ENCODE results near the gene ABHD10.

ABHD10 gene

DNA sequence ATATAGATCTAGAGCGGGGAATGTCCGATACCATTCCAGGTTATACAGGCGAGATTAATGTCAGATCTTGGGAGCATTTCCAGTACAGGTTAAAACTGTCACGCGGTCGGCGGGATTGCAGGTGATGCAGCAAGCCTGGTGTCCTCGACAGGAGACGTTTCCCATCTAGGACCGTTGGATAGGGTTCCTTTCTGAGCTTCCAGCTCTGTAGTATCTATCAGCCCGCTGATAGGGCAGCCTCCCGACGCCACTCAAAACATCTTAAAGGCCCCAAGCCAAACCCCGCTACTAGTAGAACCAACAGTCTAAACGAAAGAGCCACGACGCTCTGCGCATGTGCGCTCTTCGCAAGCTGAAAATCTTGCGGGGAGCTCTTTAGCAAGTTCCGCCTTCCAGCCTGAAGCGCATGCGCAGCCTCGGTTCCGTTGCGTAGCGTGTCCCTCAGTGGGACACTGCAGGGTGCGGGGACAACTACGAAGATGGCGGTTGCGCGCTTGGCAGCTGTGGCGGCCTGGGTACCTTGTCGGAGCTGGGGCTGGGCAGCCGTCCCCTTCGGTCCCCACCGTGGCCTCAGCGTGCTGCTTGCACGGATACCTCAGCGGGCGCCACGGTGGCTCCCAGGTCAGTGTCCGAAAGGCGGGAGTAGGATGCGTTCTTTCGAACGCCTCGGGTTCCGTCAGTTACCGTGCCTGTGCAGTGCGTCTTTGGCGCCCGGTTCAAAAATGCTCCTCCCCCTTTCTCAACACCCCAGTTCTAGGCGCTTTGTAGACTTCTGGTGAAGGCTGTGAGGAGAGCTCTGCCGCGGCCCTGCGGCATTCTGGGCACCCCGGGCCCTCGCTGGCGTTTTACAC is at the start of gene ABHD10:
Gene ABHD10, plus strand, starts transcription at position 444 of the 851 bp plus-strand sequence. Its CDS starts 36 bp downstream, at position 480.
- peak; percentile 91 to 92 for DNase-seq (ENCODE audit: low read depth in 1 of 2, low spot score in 1 of 2)

DNA sequence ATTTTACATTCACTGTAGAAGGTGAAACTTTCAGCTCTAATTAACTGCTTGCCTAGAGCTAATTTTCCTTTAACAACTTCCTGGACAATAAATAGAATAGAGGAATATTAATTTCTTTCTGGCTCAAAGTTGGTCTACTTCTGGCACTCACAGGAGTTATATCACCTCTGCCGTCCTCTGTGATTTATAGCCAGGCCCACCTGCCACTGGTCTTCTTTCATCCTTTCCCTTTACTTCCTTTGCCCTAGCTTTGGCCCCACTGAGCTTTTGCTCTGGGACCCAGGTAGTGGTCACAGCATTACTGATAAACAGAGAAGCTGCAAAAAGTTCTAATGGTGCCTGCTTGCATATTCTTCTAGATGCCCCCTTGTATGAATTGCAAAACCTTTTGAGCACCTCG is 49.3 kb upstream of the ABHD10 start:
- DNase-seq (ENCODE audit: low read depth in 1 of 2, low spot score in 1 of 2): no peak

DNA sequence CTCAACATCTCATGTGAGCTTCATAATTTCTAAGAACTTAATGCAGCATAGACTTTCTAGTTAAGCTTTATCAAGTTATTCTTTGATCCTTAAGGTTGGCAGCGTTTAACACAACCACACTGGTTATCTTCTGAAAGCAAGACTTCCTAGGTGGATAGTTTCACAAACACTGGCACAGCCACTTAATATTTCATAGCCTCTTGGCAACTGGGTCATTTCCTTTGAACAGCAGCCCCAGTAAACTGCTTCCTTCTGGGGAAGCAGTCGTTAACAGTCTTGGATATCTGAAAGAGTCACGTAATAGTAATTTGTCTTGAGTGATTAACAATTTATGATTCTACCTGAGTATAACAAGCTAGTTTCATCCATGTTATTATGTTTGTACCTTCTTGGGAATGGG is 45.9 kb upstream of the ABHD10 start:
- DNase-seq (ENCODE audit: low read depth in 1 of 2, low spot score in 1 of 2): no peak

DNA sequence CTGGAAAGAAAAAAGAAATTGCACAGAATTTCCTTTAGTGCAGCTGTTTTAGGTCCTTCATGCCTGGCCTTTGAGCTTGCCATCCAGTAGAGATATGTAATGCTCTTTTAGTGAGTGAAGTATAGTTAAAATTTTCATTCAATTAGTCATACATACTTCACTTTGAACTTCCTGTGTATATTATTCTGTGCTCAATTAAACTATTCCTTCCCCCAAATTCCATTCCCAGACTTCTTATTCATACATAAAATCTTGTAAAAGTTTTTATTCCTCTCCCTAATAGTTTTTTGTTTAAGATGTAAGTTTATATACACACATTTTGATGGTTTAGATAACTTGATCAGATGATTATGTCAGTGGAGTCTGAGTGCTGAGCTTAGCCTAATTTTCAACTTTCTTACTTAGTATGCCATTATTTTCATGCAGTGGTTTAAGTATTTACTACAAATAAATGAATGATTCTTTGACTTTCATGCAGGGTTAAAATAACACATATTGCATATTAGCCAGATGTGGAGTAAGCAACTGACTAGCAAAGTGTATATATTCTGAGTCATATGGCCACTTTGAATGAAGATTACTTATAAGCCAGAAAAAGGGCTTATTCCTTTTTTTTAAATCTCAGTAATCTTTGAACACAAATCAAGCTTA is 42.5 kb upstream of the ABHD10 start:
- DNase-seq (ENCODE audit: low read depth in 1 of 2, low spot score in 1 of 2): no peak

DNA sequence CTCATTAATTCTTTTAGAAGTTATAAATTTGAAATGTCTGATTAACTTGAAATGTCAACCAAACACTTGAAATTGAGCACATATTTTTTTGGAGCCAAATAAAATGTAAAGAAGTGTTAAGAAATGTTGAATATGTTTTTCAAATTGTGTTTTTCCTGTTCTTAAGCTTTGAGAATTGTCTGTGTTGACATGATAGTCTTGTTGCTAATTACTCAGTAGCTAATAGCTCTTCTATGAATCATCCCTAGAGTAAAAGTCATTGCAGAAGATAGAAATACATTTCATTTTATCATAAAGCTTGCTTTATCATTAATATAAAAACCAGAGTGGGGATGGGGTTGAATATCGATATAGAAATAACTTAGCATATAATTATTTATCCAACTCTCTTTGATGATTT is 41.9 kb upstream of the ABHD10 start:
- no peak for DNase-seq (ENCODE audit: low read depth in 1 of 2, low spot score in 1 of 2)

DNA sequence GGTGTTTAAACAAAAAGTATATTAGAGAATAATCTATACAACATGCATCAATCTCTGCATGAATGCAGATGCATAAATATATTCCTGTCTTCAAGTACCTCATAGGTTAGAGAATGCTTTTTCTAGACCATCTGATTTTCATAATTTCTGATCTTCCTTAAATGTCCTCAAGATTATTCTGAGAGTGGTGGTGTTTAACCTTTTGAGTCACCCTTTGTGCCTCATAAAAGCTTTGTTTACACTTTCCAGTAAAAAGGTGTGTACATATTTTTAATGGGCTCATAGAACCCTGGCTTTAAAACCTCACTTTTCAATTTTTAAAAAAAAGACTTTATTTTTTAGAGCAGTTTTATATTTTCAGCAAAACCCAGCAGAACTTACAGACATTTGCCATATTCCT is 41.0 kb upstream of the ABHD10 start:
- no peak for DNase-seq (ENCODE audit: low read depth in 1 of 2, low spot score in 1 of 2)

DNA sequence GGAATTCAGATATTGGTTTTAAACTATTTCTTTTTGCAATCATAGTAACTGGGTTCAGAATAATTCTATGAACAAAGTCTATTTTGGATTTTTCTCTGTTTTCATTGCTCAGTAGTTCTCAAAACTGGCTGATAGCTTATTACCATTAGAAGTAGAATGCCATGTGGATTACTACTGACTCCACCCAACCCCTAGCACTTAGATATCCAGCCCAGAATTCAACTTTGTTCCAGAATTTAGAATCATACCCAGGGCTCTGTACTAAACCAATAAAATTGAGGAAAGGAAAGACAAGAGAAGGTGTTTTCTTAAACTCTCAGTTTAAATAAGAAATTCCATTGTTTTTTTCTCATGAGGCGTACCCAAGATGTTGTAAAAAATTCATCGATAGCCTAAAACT is 39.0 kb upstream of the ABHD10 start:
- no peak for DNase-seq (ENCODE audit: low read depth in 1 of 2, low spot score in 1 of 2)

DNA sequence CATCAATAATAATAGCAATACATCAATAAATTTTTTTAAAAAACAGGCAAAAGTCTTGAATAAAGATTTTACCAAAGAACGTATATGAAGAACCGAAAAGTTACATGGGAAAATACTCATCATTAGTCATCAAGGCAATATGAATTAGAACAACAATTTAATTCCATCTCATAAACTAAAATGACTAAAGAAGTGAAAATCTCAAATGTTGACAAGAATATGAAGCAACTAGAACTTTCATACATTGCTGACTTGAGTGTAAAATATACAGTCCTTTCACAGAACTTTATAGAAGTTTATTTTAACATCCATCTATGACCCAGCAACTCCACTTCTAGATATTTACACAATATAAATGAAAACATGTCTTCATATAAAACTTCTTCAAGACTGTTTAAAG is 35.3 kb upstream of the ABHD10 start:
- DNase-seq (ENCODE audit: low read depth in 1 of 2, low spot score in 1 of 2): no peak

DNA sequence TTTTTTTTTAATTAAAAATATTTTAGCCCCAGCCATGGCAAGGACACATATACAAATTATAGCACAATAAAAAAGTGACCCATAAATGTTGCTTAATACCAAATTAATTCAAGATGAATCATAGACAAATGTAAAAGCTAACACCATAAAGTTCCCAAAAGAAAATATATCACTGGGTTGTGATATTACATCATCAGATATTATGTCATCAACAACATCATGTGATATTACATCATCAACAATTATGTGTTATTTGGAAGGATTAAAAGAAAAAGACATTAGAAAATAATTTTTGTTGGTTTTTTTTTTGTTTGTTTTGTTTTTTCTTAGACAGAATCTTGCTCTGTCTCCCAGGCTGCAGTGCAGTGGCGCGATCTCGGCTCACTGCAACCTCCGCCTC is 34.5 kb upstream of the ABHD10 start:
- no peak for DNase-seq (ENCODE audit: low read depth in 1 of 2, low spot score in 1 of 2)

DNA sequence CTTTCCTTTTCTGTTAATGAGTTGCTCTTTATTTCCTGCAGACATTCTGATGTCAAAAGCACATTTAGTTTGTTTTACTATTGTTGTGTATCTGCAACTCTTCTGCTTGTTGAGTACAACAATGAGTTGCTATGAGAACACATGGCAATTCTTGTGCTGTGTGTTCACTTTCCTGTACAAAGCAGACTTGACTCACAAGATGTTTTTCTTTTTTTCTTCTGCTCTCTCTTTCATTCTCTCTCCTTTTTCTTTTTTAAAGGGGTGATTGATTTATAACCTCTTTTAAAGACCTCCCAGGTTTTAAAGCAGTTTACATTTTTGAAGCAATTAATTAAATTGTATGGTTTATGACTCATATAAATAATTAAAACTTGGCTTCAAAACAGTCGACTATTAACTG is 31.6 kb upstream of the ABHD10 start:
- no peak for DNase-seq (ENCODE audit: low read depth in 1 of 2, low spot score in 1 of 2)

DNA sequence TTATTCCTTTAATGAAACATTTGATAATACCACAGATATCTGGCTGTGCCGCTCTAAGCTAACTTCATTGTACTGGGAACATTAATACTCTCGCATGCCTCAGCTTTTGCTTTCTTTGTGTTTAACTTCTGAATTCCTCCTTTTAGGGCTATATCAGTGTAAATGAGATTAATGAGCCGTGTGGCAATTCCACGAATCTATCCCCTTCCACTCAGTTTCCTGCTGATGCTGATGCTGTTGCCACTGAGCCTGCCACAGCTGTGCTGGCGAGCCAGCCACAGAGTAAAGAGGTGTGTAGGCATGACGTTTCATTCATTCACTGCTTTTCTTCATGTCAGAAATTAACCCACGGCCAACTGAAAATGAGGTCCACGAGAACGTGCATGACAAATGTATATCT is 30.0 kb upstream of the ABHD10 start:
- no peak for DNase-seq (ENCODE audit: low read depth in 1 of 2, low spot score in 1 of 2)

DNA sequence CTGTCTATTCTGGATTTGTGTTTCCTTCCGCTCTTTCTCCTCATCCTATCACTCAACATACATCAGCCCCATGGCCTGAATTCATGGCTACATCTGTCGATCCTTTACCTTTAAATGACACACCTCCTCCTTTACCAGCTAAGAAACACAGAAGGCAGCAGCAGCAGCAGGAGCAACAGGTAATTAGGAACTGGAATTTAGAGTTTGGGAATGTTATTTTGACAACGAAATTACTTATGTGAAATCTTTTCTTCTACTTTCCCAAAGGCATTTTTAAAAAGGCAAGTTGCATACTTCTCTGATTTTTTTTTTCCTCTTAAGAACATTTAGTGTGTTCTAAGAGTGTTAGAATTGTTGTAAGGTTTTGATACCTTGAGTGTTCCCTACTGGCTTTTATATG is 29.1 kb upstream of the ABHD10 start:
- DNase-seq (ENCODE audit: low read depth in 1 of 2, low spot score in 1 of 2): no peak

DNA sequence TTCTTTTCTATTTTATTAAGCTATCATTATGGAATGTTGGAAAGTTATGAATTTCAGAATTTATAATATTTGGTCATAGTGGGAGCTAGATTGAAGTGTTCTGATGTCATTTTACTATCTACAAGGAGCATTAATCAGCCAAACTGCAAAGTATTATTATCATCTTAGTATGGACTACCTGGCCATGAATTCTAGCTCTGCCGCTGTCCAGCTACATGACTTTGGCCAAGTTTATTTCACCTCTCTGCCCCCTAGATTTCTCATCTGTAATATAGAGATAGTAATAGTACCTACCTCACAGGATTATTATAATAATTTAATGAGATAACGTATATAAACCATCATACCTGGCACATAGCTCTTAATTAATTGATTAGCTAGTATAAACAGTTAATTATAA is 27.8 kb upstream of the ABHD10 start:
- no peak for DNase-seq (ENCODE audit: low read depth in 1 of 2, low spot score in 1 of 2)

DNA sequence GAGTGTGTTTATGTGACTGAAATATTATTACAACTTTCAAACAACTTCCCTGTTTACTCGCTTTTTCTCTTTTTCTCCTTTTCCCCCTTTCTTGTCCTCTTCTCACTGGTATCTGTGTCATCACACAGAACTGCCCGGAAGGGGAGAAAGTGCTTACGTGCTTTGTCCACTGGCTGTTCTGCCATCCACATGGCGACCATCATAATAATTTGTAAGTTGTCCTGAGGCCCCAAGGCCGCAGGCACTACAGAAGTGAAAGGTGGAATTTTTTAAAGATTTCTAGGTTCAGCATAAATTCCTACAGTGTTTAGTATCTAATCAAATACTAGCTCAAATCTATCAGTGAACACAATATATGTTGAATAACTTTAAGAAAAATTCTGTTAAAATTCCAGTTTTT is 26.7 kb upstream of the ABHD10 start:
- DNase-seq (ENCODE audit: low read depth in 1 of 2, low spot score in 1 of 2): no peak

DNA sequence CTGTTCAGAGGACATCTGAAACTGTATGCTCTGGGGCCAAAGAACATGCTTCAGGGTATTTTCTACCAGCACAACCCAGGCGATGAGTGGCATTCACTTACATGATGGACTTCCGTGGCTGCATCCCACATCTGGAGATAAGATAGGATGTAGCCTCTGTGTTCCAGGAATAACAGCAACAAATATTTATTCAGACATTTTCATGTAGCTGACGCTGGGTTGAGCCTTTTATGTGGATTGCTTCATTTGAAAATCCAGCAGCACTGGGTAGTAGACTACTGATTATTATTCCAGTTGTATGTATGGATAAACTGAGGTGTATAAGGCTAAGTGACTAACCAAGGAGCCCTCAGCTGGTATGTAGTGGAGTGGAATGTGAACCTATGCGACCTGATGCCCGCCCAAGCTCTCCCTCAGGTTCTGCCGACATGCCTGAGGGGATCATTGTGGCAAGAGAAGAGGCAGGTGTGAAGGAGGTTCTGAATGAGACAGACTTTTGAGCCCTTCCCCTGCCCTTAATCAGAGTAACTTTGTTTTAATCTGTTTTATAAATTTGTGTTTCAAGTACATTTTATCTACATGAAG is 25.9 kb upstream of the ABHD10 start:
- no peak for DNase-seq (ENCODE audit: low read depth in 1 of 2, low spot score in 1 of 2)

DNA sequence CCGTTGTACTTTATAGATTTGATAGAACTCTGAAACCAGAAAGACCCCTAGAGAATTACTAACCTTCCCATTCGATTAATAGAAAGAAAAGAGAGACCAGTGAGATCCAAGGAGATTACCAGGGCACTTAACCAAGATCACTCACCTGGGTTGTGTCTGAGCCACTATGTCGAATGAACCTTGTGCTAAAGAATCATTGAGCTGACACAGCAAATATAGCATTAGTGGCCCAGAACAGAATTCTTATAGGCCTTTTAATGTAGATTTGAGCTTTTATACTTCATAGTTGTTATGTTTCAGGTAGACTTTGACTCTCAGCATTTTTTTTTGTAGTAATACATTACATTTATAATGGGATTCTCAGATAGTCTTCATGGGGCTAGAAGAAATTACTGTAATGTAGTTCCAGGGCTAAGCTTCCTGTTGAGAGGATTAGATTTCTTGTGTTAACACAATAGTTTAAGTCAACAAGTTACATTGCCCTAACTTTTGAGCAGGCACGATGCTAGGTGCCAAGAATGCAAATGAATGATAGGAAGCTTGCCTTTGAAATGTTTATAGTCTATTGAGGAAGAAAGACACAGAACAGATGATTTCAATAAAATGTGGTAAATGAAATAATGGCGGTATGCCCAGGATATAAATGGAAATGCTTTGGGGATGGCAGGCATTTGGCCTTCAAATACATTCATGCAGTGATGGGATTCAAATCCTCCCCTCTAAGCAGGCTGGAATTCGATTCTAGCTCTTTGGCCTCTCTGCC is 24.4 kb upstream of the ABHD10 start:
- no peak for DNase-seq (ENCODE audit: low read depth in 1 of 2, low spot score in 1 of 2)

DNA sequence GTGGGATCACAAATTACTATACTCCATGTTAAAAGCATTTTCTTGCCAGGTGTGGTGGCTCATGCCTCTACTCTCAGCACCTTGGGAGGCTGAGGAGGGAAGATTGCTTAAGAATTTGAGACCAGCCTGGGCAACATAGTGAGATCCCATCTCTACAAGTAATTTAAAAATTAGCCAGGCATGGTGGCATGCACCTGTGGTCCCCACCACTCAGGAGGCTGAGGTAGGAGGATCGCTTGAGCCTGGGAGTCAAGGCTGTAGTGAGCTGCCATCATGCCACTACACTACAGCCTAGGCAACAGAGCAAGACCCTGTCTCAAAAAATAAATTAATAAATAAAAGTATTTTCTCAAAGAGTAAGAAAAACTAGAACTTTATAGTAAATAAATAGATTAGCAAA is 22.9 kb upstream of the ABHD10 start:
- DNase-seq (ENCODE audit: low read depth in 1 of 2, low spot score in 1 of 2): no peak

DNA sequence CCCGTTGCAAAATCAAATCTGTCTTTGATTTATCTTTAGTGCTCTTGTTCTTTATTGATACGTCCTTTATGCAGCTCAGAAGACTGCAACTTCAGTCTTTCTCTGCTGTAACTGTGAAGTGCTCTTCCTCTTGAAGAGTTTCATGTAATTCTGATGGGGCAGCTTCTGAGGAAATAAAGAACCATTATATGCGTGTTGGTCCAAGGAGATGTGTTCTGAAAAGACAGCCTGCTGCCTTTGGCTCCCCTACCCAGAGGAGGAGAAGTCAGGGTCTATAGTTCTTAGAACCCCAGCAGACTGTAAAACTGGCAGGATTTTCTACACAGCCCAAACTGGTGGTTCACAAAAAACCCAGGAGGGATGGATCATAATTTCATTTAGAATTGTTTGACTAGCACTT is 22.4 kb upstream of the ABHD10 start:
- DNase-seq (ENCODE audit: low read depth in 1 of 2, low spot score in 1 of 2): no peak

DNA sequence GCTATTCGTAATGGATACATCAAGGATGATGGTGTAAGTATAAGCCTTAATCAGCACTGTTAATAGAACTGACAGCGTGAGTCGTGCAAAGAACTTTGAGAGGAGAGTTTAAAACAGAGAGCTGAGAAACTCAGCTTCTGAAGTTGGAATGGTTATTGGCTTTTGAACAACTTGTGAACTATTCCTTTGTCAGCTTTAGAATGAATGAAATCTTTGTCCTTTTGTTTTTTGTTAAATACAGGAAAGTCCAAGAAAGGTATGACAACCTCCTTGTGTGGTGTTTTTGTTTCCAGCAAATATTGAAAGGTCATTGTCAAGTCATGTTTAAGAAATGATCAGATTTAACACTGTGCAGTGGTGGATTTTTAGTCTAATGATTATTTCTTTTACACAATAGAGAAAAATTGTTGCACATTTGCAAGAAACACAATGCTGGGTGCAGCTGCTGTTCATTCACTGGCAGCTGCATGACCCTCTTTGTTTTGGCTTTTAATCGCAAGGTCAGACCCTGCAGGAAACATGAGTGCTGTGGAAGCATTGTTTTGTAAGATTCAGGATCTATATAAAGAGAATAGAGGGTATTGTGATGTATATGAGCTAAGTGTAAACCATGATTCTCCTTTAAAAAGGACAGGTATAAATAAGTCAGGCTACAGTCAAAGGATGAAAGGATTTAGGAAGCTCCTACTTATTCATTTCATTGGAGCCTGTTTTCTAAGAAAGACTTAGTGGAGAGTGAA is 21.7 kb upstream of the ABHD10 start:
- no peak for DNase-seq (ENCODE audit: low read depth in 1 of 2, low spot score in 1 of 2)

DNA sequence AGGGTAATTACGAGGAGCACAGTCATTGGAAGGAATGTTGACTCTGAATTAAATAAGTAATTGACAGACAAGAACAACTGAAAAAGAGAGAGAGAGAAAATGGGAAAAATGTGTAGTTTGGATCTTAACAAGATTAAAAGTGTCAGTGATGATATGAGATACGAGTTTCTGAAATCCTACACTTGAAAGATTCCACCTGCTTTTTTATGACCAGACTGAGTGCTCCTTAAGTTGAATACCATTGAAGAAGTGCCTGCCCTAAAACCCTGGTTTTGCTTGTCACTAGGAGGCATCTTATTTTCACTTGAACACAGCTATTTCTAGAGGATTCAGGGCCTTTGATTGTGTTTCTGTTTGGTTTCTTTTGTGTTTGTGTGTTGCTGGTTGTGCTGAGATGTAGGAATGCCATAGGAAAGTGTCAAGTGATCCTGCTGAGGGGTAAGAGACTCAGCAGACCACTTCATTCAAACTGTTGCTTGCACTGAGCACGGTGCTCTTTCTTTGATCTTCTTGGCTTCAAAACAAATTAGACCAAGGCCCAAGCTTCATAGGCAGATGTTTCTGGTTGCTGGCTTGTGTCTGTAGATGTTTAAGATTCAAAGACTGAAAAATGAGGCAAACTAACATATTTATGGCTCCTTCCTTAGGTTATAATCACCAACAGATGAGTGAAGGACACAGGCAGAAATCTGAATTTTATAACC is 17.2 kb upstream of the ABHD10 start:
- DNase-seq (ENCODE audit: low read depth in 1 of 2, low spot score in 1 of 2): no peak

Data from activated T-helper 1 cell treated with anti-CD3 and anti-CD28 coated beads, Interleukin-2, amount 50 U/mL, for 16 hours (primary cell).